ENCODE measurements around the gene BLOC1S4.

The BLOC1S4 gene

GRCh38 chr4:6764976-6765620 is 49.1 kb downstream of the BLOC1S4 start:
- no peak for DNase-seq (ENCODE audit: low read depth)

DNA sequence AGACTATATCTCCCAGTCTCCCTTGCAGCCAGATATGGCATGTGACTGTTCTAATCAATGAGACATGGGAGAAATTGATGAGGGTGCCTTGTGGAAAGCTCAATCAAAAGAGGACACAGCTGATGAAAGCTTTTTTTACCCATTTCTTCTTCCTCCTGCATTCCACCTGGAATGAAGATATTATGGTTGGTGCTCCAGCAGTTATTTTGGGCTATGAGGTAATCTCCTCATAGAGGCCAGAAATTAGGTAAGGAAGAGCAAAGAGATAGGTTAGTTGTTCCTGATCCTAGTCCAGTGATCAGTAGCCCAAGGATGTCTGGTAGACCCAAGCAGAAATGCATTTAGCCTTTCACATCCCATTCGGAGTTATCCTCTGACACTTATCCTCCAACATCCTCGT is 49.7 kb downstream of the BLOC1S4 start:
- DNase-seq (ENCODE audit: low read depth) = no peak

All from GM04504 (cell line).